ENCODE results near the gene APOH. TPM values are rescaled to one million over a fixed set of nuclear protein-coding genes. Genes with fewer than 3 reads are reported as not detected.

The APOH gene
- total RNA-seq, 1 experiment from 2014 or later: not detected

DNA sequence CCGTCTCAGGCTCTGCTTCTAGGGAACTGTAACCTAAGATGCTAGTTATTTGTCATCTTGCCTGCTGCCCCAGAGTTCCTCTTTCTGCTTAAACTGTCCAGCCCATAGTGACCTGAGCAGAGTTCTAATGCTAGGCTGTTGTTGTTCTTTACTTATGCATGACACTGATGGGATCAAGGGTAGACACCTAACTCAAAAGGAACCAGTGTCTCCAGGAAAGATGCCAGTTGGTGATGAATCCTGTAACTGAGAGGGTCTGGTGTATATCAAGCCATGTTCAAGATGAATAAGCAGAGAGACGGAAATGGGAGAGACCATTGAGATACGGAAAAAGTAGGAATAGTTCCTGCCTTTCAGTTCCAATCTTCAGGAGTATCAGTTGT lies 13.7 kb downstream of the APOH start:
- Histone ChIP-seq H3K36me3 (no peaks in the 10 kb centered on the region), H3K4me3 (no peak overlapping the region), H3K27me3 (peaks cover 8% of the 10 kb centered on the region), H3K9me3 (no peaks in the 10 kb centered on the region)
- no peak for DNase-seq

DNA sequence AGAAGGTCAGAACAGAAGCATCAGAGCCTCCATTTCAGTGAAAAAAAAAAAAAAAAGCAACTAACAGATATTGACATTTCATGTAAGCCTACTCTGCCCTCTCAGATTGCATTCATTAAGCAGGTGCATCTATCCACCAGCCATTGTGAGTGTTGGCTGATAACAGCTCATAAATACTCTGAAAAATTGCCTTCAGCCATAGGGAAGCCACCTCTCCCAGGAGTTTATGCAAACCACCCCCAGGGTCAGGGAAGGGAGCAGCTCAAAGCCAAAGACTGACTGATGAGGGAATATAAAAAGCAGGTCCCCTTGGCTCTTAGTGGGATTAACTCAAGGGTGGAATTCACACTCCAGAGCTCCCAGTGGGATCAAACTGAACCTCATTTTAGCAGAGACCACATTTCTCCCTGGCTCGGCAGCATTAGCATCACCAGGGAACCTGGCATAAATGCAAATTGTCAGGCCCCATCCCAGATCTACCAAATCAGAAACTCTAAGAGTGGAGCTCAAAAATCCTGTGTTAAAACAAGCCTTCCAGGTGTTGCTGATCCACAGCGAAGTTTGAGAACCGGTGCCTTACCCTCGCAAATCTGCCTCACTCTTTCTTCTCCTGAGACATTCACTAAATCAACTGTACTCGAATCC lies 14.2 kb downstream of the APOH start:
- DNase-seq: no peak
- no peak overlapping the region for H3K4me3 ChIP-seq
- no peaks in the 10 kb centered on the region for H3K36me3 ChIP-seq
- peaks cover 4% of the 10 kb centered on the region for H3K27me3 ChIP-seq
- H3K9me3 ChIP-seq: no peaks in the 10 kb centered on the region

DNA sequence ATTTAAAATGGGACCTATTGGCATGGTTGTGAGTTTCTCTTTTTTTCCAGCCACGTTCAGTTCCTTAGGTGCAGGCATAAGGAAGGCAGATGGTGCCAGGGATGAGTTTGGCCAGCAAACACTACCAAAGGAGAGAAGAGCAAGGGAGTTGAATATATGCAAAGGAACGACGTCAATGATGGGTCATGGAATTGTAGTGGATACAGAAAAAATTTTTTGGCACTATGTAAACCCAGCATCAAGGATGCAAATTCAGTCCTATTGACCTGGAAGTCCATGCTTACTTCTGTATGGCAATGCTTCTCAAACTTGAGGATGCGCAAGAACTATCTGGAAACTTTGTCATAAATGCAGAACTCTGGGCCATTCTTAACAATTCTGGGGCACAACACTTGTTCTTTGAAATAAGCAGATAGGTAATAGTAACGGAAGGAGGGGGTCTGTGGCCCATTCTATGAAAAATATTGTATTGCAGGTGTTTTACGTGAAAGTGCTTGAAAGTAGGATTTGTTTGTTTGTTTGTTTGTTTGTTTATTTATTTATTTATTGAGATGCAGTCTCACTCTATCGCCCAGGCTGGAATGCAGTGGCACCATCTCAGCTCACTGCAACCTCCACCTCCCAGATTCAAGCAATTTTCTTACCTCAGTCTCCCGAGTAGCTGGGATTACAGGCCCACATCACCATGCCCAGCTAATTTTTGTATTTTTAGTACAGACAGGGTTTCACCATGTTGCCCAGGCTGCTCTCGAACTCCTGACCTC lies 18.0 kb downstream of the APOH start:
- Histone ChIP-seq H3K36me3 (no peaks in the 10 kb centered on the region), H3K9me3 (no peaks in the 10 kb centered on the region), H3K27me3 (peaks cover 4% of the 10 kb centered on the region), H3K4me3 (no peak overlapping the region)
- no peak for DNase-seq

DNA sequence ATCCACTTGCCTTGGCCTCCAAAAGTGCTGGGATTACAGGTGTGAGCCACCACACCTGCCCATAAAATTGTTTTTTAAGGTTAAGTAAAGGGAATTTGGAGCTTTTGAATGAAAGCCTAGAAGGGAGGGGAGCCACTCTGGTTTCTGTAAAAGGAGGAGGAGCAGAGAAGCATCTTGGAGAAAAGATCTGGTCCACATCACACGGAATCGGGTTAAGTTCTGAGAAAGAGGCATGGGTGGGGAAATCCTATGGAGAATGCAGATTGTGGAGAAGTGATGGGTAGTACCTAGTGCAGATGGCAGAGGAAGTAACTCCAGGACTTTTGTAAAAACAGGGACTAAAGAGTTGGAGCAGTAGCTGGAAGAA lies 19.0 kb downstream of the APOH start:
- DNase-seq: no peak
- no peaks in the 10 kb centered on the region for H3K36me3 ChIP-seq
- no peak overlapping the region for H3K4me3 ChIP-seq
- 0 out of 2 replicates have a peak, but pooled peaks cover 2% of the 10 kb centered on the region for H3K27me3 ChIP-seq
- no peaks in the 10 kb centered on the region for H3K9me3 ChIP-seq

DNA sequence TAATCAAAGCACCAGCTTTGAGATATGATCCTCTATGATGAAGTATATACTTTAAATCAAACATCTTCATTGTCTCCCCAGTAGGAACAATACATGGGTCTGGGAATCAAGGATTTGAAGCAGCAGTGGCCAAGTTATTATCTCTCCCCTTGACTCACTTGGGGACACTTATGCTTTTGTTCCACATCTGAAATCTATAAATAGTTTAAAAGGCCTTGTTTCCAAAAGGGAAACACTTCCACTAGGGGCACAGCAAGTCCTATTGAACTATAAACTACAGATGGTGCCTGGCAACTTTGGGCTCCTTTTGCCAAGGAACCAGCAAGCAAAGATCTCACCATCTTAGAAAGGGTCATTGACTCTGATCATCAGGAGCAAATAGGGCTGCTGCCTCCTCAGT lies 21.3 kb downstream of the APOH start:
- Histone ChIP-seq H3K36me3 (no peaks in the 10 kb centered on the region), H3K4me3 (no peak overlapping the region), H3K27me3 (0 out of 2 replicates have a peak, but pooled peaks cover 2% of the 10 kb centered on the region), H3K9me3 (no peaks in the 10 kb centered on the region)
- DNase-seq: no peak

DNA sequence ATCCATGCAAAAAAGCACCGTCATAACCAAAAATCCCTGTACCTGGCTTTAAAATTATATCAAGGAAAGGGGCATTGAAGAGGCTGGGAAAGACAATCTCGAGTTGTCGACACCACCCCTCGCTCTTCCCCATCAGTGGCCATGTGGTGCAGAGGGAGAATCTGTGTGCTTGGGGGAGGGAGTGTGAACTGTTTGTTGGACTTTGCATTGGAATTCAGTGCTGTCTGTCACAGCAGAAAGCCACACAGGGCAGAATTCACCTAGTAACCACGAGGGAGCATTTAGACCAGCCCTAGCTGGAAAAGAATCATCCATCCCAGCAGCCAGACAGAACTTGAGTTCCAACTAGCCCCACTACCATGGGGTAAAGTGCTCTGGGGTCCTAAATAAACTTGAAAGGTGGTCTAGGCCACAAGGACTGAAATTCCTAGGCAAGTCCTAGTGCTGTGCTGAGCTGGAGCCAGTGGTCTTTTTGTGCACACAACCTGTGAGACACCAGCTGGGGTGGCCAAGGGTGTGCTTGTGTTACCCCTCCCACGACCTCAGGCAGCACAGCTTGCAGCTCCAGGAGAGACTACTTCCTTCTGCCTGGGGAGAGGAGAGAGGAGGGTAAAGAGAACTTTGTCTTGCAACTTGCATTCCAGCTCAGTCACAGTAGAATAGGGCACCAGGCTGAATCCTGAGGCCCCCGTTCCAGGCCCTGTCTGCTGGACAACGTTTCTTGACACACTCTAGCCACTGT lies 25.8 kb downstream of the APOH start:
- Histone ChIP-seq H3K4me3 (no peak overlapping the region), H3K27me3 (no peaks in the 10 kb centered on the region), H3K36me3 (no peaks in the 10 kb centered on the region), H3K9me3 (no peaks in the 10 kb centered on the region)
- no peak for DNase-seq

DNA sequence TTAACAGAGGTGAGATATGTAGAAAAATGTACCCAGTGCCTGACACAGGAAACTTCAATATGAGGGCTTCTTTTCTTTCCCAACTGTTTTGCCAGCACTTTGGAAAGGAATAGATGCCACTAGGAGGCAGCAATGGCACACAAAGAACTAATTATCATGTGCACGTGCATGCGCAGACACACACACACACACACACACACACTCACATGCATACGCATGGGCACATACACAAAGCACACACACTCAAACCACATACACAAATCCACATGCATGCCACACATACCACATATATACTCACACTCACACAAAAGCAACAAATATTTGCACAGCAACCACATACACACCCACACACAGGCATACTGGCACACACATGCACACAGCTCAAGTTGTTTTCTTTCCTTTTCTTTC lies 28.5 kb downstream of the APOH start:
- peak; percentile 59 for DNase-seq

DNA sequence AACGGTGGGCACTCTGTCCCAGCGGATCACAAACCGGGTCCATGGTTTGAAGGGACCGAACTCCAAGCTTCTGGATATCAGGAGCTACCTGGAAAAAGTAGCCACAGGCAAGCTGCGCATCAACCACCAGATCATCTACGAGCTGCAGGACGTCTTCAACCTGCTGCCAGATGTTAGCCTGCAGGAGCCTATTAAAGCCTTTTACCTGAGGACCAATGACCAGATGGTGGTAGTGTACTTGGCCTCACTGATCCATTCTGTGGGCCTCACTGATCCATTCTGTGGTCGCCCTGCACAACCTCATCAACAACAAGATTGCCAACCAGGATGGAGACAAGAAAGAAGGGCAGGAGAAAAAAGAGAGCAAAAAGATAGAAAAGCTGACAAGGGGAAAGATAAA lies 31.0 kb downstream of the APOH start:
- H3K36me3 ChIP-seq: no peaks in the 10 kb centered on the region
- H3K4me3 ChIP-seq: no peak overlapping the region
- H3K27me3 ChIP-seq: no peaks in the 10 kb centered on the region
- no peaks in the 10 kb centered on the region for H3K9me3 ChIP-seq
- DNase-seq: no peak

More for the DNA sequence above, 28.5 kb downstream of the APOH start:
- no peaks in the 10 kb centered on the region for H3K36me3 ChIP-seq
- no peaks in the 10 kb centered on the region for H3K27me3 ChIP-seq
- no peak overlapping the region for H3K4me3 ChIP-seq
- no peaks in the 10 kb centered on the region for H3K9me3 ChIP-seq

DNA sequence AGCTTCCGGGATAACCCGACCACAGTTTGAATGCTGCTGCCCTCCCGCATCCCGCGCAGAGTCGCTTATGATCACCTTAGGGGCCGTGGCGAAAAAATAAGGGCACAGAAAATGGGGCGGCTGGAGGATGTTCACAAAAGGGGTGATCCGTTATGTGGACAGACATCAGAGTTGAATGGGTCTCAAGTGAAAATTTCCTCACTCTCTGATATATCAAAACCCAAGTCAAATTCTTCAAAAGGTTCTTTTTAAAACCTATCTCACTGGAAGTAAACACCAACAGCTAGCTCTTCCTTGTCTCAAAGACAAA lies 36.9 kb downstream of the APOH start:
- peak overlapping the region; percentile 63 for H3K4me3 ChIP-seq
- H3K27me3 ChIP-seq: no peaks in the 10 kb centered on the region
- H3K9me3 ChIP-seq: no peaks in the 10 kb centered on the region
- no peak for DNase-seq
- H3K36me3 ChIP-seq: peaks cover under 1% of the 10 kb centered on the region; the same call in 1 of the 2 replicates

DNA sequence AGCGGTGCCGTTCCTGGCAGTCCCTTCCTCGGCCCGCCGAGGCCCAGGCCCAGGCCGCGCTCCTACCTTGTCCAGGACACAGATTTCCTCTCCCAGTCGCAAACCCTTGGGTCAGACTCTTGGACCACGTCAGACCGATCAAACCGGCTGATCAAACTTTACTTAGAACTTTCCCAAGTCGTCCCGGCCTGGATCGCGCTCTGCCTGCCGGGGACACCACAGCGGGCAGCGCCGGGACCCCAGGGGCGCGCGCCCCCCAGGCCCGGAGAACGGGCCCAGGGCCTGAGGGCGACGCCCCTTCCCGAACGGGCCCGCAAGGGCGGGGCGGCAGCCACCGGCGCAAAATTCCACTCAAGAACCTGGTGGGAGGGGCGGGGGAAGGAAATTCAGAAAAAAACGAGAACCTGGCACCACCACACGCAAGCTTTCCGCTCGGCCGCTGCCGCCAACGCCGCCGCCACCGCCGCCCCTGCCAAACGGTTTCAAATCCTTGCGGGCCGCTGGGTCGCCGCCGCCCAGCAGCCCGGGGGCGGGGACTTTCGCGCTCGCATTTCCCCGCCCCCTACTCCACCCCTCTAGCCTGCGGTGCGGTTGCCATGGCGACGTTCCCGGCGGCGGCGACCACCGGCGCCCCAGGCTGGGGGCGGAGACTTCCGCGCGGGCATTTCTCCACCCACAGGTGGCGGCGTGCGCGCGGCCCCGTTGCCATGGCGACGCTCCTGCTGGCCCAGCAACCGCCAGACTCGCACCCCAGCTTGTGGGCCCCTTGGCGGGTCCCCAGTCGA lies 37.4 kb downstream of the APOH start, which contains the start of gene CEP112:
TSS of gene CEP112 (minus strand) at position 541 of the 785 bp plus-strand sequence.
- H3K27me3 ChIP-seq: no peaks in the 10 kb centered on the region
- H3K9me3 ChIP-seq: no peaks in the 10 kb centered on the region
- H3K36me3 ChIP-seq: peaks cover 3% of the 10 kb centered on the region; the same call in 1 of the 2 replicates
- DNase-seq: peak; percentile 68
- peak within 1 kb of the TSS; percentile 63 for H3K4me3 ChIP-seq

DNA sequence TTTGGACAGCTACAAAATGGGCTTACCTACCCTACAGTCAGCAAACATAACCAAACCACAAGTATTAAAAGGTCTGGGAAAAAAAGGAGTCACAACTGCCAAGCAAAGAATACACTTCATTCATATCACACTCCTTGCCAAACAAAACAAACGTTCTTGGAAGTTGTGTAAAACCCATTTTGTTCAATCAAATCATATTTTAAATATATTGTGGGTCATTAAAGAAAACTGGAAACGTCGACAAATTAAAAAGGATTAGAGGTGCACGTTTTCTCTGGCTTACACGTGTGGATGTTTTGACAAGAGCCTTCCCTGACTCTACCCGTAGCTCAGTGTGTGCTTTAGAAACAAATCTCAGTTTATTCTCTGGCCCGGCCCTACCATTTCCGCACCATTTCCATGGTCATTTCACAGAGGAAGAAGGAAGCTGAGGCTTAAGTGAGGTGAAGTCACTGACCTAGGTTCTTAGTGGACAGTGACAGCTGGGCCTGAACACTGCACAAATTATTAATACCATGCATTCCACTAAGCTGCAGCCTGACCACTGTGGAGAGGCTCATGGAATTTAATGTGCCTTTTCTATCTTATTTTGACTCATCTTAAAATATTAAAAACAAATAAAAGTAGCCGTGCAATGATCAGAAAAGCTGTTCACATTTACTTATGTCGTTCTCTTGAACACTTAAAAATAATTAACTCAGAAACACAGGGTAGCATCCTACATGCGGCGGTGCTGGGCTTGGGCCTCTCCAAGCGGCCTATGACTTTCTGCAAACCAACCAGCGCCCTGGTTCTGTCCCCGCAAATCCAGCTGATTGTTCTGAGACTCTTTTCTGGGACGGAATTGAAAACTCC lies 38.2 kb downstream of the APOH start:
- H3K27me3 ChIP-seq: no peaks in the 10 kb centered on the region
- peak overlapping the region; percentile 63 for H3K4me3 ChIP-seq
- peak; percentile 52 for DNase-seq
- H3K36me3 ChIP-seq: peaks cover 3% of the 10 kb centered on the region; the same call in 1 of the 2 replicates
- H3K9me3 ChIP-seq: no peaks in the 10 kb centered on the region

DNA sequence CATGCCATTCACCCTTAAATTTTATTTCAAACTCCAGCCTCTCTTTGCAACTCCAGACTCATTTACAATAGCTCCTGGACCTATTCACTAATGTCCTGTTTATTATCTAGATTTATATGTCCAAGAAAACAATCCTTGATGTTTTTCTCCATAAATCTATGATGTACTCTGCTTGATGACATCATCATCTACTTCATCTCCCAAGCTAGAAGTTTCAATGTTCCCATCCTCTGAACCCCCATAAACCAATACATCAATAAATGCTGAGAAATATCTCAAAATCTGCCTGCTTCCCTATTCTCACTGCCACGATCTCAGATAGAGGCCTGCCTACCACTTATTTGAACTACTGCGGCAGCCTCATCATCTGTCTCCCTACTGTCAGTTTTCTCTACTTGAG lies 41.5 kb downstream of the APOH start:
- Histone ChIP-seq H3K36me3 (peaks cover 7% of the 10 kb centered on the region), H3K4me3 (no peak overlapping the region), H3K9me3 (peaks cover 14% of the 10 kb centered on the region), H3K27me3 (no peaks in the 10 kb centered on the region)
- DNase-seq: no peak

DNA sequence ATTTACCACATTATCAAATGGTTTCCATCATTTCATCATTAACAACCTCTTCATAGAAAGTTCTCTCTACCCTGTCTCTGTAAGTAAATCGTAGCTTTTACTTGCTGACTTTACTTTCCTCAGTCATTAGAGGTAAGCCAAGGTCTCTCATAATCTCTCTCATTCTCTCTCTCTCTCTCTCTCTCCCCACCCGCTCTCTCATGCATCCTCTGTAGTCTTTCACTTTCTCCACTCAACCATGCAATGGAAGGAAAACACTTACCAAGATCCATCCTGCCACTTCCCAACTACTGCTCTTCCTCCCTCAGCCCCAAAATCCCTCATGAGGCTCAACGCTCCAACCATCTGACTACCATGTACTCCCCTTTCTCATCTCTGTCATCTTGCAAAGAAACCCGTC lies 43.4 kb downstream of the APOH start:
- H3K9me3 ChIP-seq: peaks cover 14% of the 10 kb centered on the region
- no peaks in the 10 kb centered on the region for H3K27me3 ChIP-seq
- no peak overlapping the region for H3K4me3 ChIP-seq
- no peak for DNase-seq
- peaks cover 20% of the 10 kb centered on the region for H3K36me3 ChIP-seq

DNA sequence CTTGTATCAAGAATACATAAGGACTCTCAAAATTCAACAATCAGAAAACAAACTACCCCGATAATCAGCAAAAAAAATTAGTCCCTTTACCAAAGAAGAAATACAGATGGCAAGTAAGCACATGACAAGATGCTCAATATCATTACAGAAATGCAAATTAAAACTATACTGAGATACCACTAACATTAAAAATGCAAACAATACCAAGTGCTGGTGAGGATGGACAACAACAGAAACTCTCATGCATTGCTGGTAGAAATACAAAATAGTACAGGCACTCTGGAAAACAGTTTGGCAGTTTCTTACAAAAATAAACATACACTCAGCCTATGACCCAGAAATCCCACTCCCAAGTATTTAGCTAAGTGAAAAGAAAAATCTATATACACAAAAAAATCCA lies 44.8 kb downstream of the APOH start:
- DNase-seq: no peak
- no peak overlapping the region for H3K4me3 ChIP-seq
- H3K9me3 ChIP-seq: peaks cover 14% of the 10 kb centered on the region
- H3K27me3 ChIP-seq: no peaks in the 10 kb centered on the region
- H3K36me3 ChIP-seq: peaks cover 22% of the 10 kb centered on the region

DNA sequence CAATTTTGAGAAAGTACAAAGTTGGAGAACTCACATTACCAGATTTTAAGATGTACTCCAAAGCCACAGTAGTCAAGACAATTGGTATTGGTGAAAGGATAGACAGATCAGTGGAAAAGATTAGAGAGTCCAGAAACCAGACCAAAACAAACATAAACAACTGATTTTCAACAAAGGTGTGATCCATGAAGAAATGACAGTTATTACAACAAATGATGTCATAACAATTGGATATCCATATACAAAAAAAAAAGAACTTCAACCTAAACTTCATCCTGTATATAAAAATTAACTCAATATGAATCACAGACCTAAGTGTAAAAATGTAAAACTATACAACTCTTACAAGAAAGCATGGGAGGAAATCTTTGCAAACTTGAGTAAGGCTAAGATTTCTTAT lies 45.7 kb downstream of the APOH start:
- no peak overlapping the region for H3K4me3 ChIP-seq
- DNase-seq: no peak
- peaks cover 26% of the 10 kb centered on the region for H3K36me3 ChIP-seq
- peaks cover 14% of the 10 kb centered on the region for H3K9me3 ChIP-seq
- no peaks in the 10 kb centered on the region for H3K27me3 ChIP-seq

DNA sequence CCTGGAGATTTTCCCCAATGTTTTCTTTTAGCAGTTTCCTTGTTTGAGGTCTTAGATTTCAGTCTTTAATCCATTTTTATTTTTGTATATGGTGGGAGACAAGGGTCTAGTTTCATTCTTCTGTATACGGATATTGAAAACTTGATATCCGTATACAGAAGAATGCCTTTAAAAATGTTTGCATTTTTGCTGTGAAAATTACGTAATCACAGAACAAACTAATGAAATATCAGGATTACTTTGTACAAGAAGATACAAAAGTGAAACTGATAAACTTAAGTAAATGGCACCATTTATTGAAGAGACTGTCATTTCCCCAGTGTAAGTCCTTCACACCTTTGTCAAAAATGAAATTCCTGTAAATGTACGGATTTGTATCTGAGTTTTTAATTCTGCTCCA lies 50.6 kb downstream of the APOH start:
- no peak for DNase-seq
- H3K4me3 ChIP-seq: no peak overlapping the region
- H3K27me3 ChIP-seq: no peaks in the 10 kb centered on the region
- H3K36me3 ChIP-seq: peaks cover 24% of the 10 kb centered on the region
- H3K9me3 ChIP-seq: peaks cover 3% of the 10 kb centered on the region; the same call in 1 of the 2 replicates

Measured in MG63 (cell line).